ENCODE data around the gene HMOX2.

The HMOX2 gene

GRCh38 chr16:4487955-4488498 lies 11.8 kb downstream of the HMOX2 start:
- H3K4me3 ChIP-seq (ENCODE audit: low read length) = no peak overlapping the region
- H4K20me1 ChIP-seq (ENCODE audit: control insufficient read depth, insufficient read depth, low read depth, low read length) = no peaks in the 10 kb centered on the region; the same call in 1 of the 2 replicates
- no peaks in the 10 kb centered on the region for H3K4me1 ChIP-seq (ENCODE audit: control insufficient read depth, low read length)
- H3F3A ChIP-seq (ENCODE audit: control insufficient read depth, insufficient read depth) = no peaks in the 10 kb centered on the region
- no peaks in the 10 kb centered on the region for H3K9me2 ChIP-seq (replicated peaks; ENCODE audit: control insufficient read depth, low read length)
- H3K9me3 ChIP-seq (ENCODE audit: control insufficient read depth, insufficient read depth, low read length) = no peaks in the 10 kb centered on the region
- no peak overlapping the region for H3K4me2 ChIP-seq (ENCODE audit: low read length)
- H3K36me3 ChIP-seq (ENCODE audit: control insufficient read depth, low read length) = peaks cover 38% of the 10 kb centered on the region
- no peaks in the 10 kb centered on the region for H3K27me3 ChIP-seq (ENCODE audit: control insufficient read depth, low read length)
- TF ChIP-seq, protein P1, sequence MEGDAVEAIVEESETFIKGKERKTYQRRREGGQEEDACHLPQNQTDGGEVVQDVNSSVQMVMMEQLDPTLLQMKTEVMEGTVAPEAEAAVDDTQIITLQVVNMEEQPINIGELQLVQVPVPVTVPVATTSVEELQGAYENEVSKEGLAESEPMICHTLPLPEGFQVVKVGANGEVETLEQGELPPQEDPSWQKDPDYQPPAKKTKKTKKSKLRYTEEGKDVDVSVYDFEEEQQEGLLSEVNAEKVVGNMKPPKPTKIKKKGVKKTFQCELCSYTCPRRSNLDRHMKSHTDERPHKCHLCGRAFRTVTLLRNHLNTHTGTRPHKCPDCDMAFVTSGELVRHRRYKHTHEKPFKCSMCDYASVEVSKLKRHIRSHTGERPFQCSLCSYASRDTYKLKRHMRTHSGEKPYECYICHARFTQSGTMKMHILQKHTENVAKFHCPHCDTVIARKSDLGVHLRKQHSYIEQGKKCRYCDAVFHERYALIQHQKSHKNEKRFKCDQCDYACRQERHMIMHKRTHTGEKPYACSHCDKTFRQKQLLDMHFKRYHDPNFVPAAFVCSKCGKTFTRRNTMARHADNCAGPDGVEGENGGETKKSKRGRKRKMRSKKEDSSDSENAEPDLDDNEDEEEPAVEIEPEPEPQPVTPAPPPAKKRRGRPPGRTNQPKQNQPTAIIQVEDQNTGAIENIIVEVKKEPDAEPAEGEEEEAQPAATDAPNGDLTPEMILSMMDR (IDR thresholded peaks at IDR 0.05; ENCODE audit: low read depth, low read length, poor library complexity, severe bottlenecking) = no peak
- no peak for TF ChIP-seq EZH2phosphoT487 (IDR thresholded peaks at IDR 0.05; ENCODE audit: borderline replicate concordance, low read length)
- peaks cover 45% of the 10 kb centered on the region for H3K79me2 ChIP-seq (ENCODE audit: control insufficient read depth, low read length)
- H3K27ac ChIP-seq (ENCODE audit: low read depth, low read length) = no peak overlapping the region

DNA sequence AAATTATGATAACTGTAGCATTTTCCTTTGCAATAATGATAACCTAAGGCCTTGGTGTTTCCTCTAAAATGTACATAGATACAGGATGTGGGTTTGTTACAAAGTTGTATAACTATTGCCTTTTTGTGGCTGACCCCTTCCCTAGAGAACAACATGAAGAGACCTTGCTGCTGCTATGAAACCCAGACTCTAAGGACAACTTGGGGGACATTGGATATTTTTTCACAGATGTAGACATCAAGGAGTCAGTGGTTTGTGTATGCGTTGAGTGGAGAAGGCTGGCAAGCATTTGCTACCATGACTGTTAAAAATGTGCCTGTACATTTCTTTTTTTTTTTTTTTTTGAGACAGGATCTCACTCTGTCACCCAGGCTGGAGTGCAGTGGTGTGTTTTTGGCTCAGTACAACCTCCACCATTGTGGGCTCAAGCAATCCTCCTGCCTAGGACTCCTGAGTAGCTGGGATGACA lies 12.3 kb downstream of the HMOX2 start:
- no peak for TF ChIP-seq EZH2phosphoT487 (IDR thresholded peaks at IDR 0.05; ENCODE audit: borderline replicate concordance, low read length)
- TF ChIP-seq, protein P1 (IDR thresholded peaks at IDR 0.05; ENCODE audit: low read depth, low read length, poor library complexity, severe bottlenecking) = no peak
- no peaks in the 10 kb centered on the region; the same call in 1 of the 2 replicates for H4K20me1 ChIP-seq (ENCODE audit: control insufficient read depth, insufficient read depth, low read depth, low read length)
- peaks cover 45% of the 10 kb centered on the region for H3K79me2 ChIP-seq (ENCODE audit: control insufficient read depth, low read length)
- no peak overlapping the region for H3K27ac ChIP-seq (ENCODE audit: low read depth, low read length)
- H3K4me3 ChIP-seq (ENCODE audit: low read length) = no peak overlapping the region
- no peaks in the 10 kb centered on the region for H3K27me3 ChIP-seq (ENCODE audit: control insufficient read depth, low read length)
- no peaks in the 10 kb centered on the region for H3F3A ChIP-seq (ENCODE audit: control insufficient read depth, insufficient read depth)
- H3K9me2 ChIP-seq (replicated peaks; ENCODE audit: control insufficient read depth, low read length) = no peaks in the 10 kb centered on the region
- peaks cover 36% of the 10 kb centered on the region for H3K36me3 ChIP-seq (ENCODE audit: control insufficient read depth, low read length)
- no peaks in the 10 kb centered on the region for H3K9me3 ChIP-seq (ENCODE audit: control insufficient read depth, insufficient read depth, low read length)
- H3K4me2 ChIP-seq (ENCODE audit: low read length) = no peak overlapping the region
- no peaks in the 10 kb centered on the region for H3K4me1 ChIP-seq (ENCODE audit: control insufficient read depth, low read length)

DNA sequence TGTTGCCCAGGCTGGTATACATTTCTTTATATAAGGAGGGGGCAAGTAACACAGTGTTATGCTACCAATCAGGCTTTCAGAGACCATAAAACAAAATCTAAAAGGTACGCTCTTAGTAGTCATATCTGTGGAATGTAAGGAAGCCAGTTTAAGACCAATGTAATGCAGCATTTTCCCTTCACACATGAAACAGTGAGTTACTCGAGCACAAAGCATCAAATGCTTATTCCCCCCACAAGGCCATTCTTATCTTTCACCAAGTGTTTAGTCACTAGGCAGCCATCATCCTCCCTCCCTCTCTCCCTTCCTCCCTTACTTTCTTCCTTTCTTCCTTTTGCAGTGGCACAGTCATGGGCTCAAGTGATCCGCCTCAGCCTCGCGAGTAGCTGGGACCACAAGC lies 12.8 kb downstream of the HMOX2 start:
- Histone ChIP-seq H3K4me3 (ENCODE audit: low read length) (no peak overlapping the region), H3K79me2 (ENCODE audit: control insufficient read depth, low read length) (peaks cover 46% of the 10 kb centered on the region), H3K36me3 (ENCODE audit: control insufficient read depth, low read length) (peaks cover 36% of the 10 kb centered on the region), H3K9me2 (replicated peaks; ENCODE audit: control insufficient read depth, low read length) (no peaks in the 10 kb centered on the region), H3K4me2 (ENCODE audit: low read length) (no peak overlapping the region), H3F3A (ENCODE audit: control insufficient read depth, insufficient read depth) (no peaks in the 10 kb centered on the region), H3K27me3 (ENCODE audit: control insufficient read depth, low read length) (no peaks in the 10 kb centered on the region), H3K4me1 (ENCODE audit: control insufficient read depth, low read length) (no peaks in the 10 kb centered on the region), H3K27ac (ENCODE audit: low read depth, low read length) (no peak overlapping the region), H3K9me3 (ENCODE audit: control insufficient read depth, insufficient read depth, low read length) (no peaks in the 10 kb centered on the region), H4K20me1 (ENCODE audit: control insufficient read depth, insufficient read depth, low read depth, low read length) (no peaks in the 10 kb centered on the region; the same call in 1 of the 2 replicates)
- TF ChIP-seq EZH2phosphoT487 (IDR thresholded peaks at IDR 0.05; ENCODE audit: borderline replicate concordance, low read length) = no peak
- TF ChIP-seq, protein P1 (IDR thresholded peaks at IDR 0.05; ENCODE audit: low read depth, low read length, poor library complexity, severe bottlenecking) = no peak
